NT2/D1 (cell line): Measurements from ENCODE around the gene MAP2K7.

Source experiments
- YY1 ChIP-seq: IDR thresholded peaks from 2 replicates; pipeline ENCODE4 v1.6.1; 2011; ENCODE audit not compliant: insufficient read length, insufficient read depth
- ZNF274 ChIP-seq: IDR thresholded peaks from 2 replicates; pipeline ENCODE4 v1.6.1; 2011; ENCODE audit warnings: mild to moderate bottlenecking, low read depth, low read length

DNA sequence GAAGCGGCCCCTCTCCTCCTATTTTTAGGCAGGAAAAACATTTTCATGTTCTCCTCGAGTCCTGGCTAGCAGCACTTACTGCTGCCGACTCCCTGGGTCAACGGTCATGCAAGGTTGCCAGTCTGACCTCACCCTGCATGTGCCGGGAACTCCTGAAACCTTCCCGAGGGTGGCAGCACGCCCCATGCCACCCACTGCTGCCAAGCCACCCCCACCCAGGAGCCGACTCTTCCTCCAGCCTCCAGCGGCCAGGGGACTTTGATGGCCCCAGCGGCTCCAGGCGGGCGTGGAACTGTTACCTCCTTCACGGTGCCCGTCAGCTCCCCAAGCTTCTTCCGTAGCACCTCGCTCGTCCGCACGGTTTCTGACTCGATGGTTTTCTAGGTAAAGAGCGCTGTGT, 31.1 kb downstream of the MAP2K7 start:
- TF ChIP-seq ZNF274 (no peak), YY1 (no peak)
